ENCODE measurements around the gene SPATA33.

GRCh38 chr16:89629827-89630610, 27.6 kb upstream of the SPATA33 start:
- no peak for TF ChIP-seq HMGA2 (CRISPR knock-in tag; IDR thresholded peaks at IDR 0.05)
- TF ChIP-seq MAX (CRISPR knock-in tag; IDR thresholded peaks at IDR 0.05): no peak
- TF ChIP-seq CTCF (IDR thresholded peaks at IDR 0.05): no peak
- TF ChIP-seq ZNF423 (CRISPR knock-in tag; IDR thresholded peaks at IDR 0.05): no peak
- no peak for TF ChIP-seq AFF4 (CRISPR knock-in tag; IDR thresholded peaks at IDR 0.05; ENCODE audit: borderline replicate concordance)
- no peak for TF ChIP-seq NR1H2 (CRISPR knock-in tag; IDR thresholded peaks at IDR 0.05)
- no peak for TF ChIP-seq FOXP4 (CRISPR knock-in tag; IDR thresholded peaks at IDR 0.05)

Measured in WTC11 (cell line).